GM19328 (cell line): ENCODE results near the gene NAT9.

Experiments
- ATAC-seq: cut with Tn5 transposase; IDR thresholded peaks from one replicate; pipeline ENCODE4 v1.9.1; 2021; ENCODE audit warnings: mild to moderate bottlenecking, moderate library complexity; ENCODE audit not compliant: unreplicated experiment

Gene NAT9

GRCh38 chr17:74806334-74806733 lies 30.2 kb upstream of the NAT9 start:
- ATAC-seq, result no peak

- no peak for ATAC-seq
Measured at GRCh38 chr17:74805591-74805991, 29.4 kb upstream of the NAT9 start.

- ATAC-seq, result no peak
Measured at GRCh38 chr17:74804683-74805082, 28.5 kb upstream of the NAT9 start.

- ATAC-seq, result no peak
Measured at GRCh38 chr17:74803971-74804370, 27.8 kb upstream of the NAT9 start.

GRCh38 chr17:74803388-74803930 lies 27.3 kb upstream of the NAT9 start:
- ATAC-seq, result no peak

GRCh38 chr17:74801896-74802295 lies 25.8 kb upstream of the NAT9 start:
- no peak for ATAC-seq

GRCh38 chr17:74800531-74800930 lies 24.4 kb upstream of the NAT9 start:
- no peak for ATAC-seq

DNA sequence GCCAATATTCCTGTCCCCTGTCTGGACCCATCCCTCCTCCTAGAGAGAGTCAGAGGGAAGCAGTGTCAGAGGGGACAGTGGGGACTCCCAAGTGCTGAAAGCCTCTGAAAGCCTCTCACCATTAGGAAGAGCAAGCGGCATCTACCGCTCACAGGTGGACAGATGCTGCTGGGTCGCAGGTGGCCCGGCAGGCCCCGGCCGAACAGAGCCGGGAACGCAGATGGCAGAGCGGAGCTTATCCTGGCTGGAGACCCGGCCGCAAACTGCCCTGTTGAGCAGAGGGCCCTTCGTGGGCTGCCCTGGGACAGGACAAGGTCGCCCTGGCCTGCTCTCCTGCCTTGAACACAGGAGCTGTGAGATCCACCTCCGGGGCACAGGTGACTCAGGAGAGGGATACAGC lies 23.0 kb upstream of the NAT9 start:
- ATAC-seq, result no peak

GRCh38 chr17:74798239-74798707 lies 22.1 kb upstream of the NAT9 start:
- no peak for ATAC-seq

DNA sequence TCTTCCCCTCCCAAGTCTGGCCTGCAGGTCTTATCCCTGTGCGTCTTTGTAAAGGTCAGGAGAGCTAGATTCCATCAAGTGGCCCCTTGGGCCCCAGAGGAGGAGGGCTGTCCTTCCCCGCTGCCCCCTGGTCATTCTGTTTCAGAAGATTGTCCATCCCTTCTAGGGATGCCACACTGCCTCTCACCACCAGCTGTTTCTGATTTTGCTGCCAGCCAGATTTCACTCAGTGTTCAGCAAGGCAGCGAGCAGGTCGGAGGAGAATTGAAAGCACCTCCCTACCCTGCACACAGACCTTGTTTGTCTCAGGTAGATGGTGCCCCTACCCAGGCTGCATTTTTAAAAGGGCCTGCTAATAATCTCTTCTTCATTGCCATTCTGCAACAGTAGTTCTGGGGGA lies 21.7 kb upstream of the NAT9 start:
- ATAC-seq, result no peak

DNA sequence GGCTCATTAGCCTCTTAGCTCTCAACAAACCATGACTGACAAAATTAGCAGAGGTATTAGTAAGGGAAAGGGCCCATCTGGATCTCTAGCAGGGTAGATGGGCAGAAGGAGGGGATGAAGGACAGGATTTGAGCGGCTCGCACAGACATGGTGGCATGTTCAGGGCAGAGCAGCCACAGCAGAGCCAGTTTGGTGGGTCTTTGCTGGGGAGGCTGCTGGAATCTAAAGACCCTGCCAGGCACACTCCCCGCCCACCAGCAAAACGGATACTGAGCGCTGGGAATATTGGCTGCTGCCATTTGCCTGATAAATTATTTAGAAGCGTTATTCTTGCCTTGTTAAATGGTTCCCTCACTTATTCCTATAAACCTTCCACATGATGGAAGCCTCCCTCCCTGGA lies 20.7 kb upstream of the NAT9 start:
- no peak for ATAC-seq

DNA sequence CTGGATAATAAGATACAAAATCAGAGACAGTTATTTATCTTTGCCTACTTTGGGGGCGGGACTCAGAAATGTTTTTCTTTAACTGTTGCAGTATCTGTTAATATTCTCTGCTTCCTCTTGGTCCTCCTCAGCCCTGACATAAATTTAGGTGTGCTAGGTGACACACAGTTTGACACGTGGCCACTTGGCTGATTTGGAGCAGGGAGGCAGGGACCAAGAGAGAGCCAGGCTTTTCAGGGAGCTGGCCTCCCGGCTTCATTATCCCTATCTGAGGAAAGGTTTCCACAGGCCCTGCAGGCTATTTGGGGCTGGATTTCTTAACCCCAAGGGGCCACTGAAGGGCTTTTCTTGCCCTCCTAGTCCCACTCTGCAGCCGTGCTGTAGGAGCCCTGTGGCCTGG lies 20.1 kb upstream of the NAT9 start:
- ATAC-seq, result no peak

GRCh38 chr17:74795327-74796020 lies 19.3 kb upstream of the NAT9 start:
- ATAC-seq, result no peak

GRCh38 chr17:74792586-74793105 lies 16.5 kb upstream of the NAT9 start:
- ATAC-seq, result no peak

GRCh38 chr17:74790161-74791058 lies 14.3 kb upstream of the NAT9 start:
- no peak for ATAC-seq

DNA sequence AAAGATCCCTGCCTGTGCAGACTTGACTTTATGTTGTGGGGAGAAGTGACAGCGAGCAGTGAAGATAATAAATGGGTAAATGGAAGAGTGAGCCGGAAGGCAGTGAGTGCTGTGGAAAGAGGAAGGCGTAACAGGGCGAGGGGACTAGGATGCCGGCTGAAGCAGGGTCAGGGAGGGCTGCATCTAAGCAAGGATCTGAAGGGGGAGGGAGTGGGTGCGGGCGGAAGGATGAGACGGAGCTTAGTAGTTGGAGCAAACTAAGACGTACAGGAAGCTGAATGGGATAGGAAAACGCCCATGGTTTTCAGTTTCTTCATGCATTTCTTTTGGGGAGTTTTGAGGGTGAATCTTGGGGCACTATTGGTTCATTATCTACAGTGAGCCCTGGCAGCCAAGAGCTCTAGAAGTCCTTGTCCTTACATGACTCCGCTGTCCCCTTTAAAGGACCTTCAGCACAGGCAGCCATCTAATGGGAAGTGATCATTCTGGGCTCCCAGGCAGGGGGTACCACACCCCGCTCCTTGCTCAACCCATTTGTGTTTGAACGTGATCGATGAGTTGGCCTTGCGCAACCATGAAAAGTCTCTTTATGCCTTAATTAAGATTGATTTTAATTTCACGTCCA lies 10.4 kb upstream of the NAT9 start:
- no peak for ATAC-seq

GRCh38 chr17:74785981-74786360 lies 9.8 kb upstream of the NAT9 start:
- ATAC-seq, result no peak

DNA sequence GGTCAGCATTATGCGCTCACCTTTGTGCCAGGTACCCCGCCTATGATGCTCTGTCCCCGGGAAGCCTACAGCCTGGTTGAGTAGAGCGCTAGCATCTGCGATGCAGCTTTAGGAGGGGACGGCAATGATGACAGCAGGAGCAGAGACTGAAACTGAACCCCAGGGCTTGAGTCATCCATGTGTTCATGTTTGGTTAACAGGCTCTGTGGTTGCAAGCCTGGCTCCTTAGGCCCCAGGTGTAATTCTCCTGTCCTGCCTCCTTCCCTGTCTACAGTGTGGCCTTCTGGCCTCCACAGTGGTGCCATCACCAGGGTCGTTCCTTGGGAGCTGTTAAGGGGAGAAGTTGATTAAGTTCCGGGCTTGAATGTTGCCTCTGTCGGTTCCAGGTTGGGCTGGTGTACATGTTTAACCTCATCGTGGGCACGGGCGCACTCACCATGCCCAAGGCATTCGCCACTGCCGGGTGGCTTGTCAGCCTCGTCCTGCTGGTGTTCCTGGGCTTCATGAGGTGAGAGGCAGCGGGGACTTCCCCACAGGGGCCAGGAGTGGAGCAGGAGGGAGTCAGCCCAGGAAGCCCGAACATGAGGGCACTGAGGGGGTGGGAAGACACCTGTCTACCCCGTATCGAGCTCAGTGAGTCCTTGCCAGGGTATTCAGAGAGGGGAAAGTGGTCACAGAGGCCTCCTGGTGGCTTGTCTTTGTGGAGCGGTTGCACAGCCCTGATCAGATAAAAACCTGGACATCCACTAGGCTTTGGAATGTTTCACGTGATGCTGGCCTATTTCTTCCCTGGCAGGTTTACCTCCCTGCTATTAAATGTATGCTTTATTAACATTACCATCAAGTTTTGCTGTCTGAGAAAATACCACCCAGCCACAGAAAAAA lies 9.2 kb upstream of the NAT9 start:
- no peak for ATAC-seq

DNA sequence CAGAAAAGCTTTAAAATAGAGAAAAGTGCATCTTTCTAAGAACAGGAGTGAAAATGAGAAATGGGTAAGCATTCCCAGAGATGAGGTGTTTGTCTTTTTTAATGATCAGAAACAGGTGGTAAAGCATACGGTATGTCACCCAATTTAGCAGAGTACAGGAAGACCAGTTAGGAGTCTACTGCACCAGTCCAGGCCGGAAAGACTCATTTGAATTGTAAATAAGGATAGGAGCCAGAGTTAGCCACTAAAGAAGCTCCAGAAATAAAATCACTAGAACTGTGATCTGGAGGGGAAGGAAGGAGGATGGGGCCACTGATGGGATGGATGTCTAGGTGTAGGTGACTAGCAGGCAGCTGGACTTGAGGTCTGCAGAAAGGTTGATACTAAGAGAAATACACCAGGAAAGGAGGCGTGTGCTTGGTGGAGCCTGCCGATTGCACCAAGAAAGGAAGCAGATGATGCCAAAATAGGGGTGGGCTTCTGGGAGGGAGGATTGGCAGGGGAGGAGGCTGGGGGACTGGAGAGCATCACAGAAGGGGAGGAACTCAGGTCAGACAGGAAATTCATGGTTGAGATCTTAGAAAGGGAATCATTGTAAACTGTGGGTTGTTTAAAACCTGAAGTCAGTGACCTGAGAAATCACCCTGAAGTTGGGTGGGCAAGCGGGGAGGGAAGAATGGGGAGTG lies 8.1 kb upstream of the NAT9 start:
- ATAC-seq, result no peak

GRCh38 chr17:74782571-74782970 lies 6.4 kb upstream of the NAT9 start:
- no peak for ATAC-seq
